ENCODE results near the gene FKBP4. TPM values are rescaled to one million over a fixed set of nuclear protein-coding genes. Genes with fewer than 3 reads are reported as not detected.

Gene FKBP4
- total and polyA plus RNA-seq, 2 donors (not counting 1 experiment from before 2014, with no cell fraction given) = 19.3 to 56.7 TPM

DNA sequence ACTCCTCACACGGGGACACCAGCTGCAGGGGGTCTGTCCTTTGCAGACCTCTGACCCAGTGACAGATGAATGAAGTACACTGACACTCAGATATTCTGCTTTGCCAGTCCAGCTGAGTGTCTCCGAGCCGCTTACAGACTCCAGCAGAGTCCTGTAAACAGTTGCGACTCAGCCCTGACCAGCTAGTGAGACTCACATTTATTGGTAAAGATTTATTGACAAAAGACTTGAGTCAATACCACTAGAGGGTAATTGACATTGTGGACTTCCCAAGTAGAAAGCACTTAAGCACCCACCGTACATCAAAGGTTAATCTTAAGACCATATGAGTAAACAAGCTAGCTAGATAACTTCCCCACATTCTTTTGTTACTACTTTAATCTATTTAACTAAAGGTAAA is 9.8 kb upstream of the FKBP4 start:
- Histone ChIP-seq H3K9me3 (ENCODE audit: control extremely low read depth in 1 of 3, control insufficient read depth in 2 of 3, insufficient read depth in 1 of 3, low read length in 2 of 3) (no peaks in the 10 kb centered on the region), H4K20me1 (ENCODE audit: control insufficient read depth, insufficient read depth, low read length, poor library complexity, severe bottlenecking) (no peaks in the 10 kb centered on the region), H3K79me2 (ENCODE audit: control insufficient read depth, insufficient read depth, low read length) (no peaks in the 10 kb centered on the region), H3K4me2 (replicated peaks; ENCODE audit: low read depth, low read length, poor library complexity, severe bottlenecking) (no peak overlapping the region), H3K36me3 (replicated peaks in 1 of 2; ENCODE audit: control extremely low read depth in 1 of 2, control insufficient read depth in 1 of 2, extremely low read depth in 1 of 2, insufficient read depth in 2 of 2, low read length in 1 of 2) (no peaks in the 10 kb centered on the region), H2AFZ (ENCODE audit: insufficient read depth, low read depth, low read length, poor library complexity, severe bottlenecking) (no peak overlapping the region), H3K27ac (ENCODE audit: low read length in 2 of 2) (no peak overlapping the region), H3K4me3 (ENCODE audit: control extremely low read depth in 1 of 5, extremely low read depth in 1 of 5, insufficient read depth in 1 of 5, low read depth in 2 of 5, low read length in 4 of 5) (no peak overlapping the region), H3K4me1 (ENCODE audit: control insufficient read depth in 2 of 2, insufficient read depth in 2 of 2, low read length in 2 of 2) (peaks cover 6 to 8% of the 10 kb centered on the region in 2 donors), H3K9ac (ENCODE audit: low read length) (no peak overlapping the region), H3K27me3 (replicated peaks in 1 of 4; ENCODE audit: control extremely low read depth in 1 of 4, control insufficient read depth in 3 of 4, insufficient read depth in 4 of 4, low read length in 3 of 4) (peaks cover 0 to 16% (median 2%) of the 10 kb centered on the region in 4 experiments)
- Mint-ChIP-seq H3K27ac (no peak overlapping the region), H3K27me3 (peaks cover 21% of the 10 kb centered on the region), H3K9me3 (ENCODE audit: insufficient read depth) (no peaks in the 10 kb centered on the region), H3K4me1 (peaks cover 13% of the 10 kb centered on the region), H3K4me3 (no peak overlapping the region)
- ChIA-PET POLR2A (no interaction called here), CTCF (interaction anchor here (1.1 to 2.5 kb wide), 6 partner anchors 8 to 102 kb away, joined by 4 to 11 read pairs (median 6); no protein-coding TSS in a partner anchor)
- TF ChIP-seq CTCF (IDR thresholded peaks at IDR 0.05) = no peak
- no peak for TF ChIP-seq EZH2 (IDR thresholded peaks at IDR 0.05; ENCODE audit: borderline replicate concordance, insufficient read depth, low read depth, low read length, poor library complexity, severe bottlenecking)
- no peak for ATAC-seq (ENCODE audit: low read depth)
- intact Hi-C loops (cut with micrococcal nuclease) = loop anchor here (10.0 kb wide), 1 partner anchor 1130 kb away; no protein-coding TSS in a partner anchor
- WGBS (ENCODE audit: insufficient coverage) = 88% methylated on average over 4 of the region's 5 CpGs
- no peak for DNase-seq

DNA sequence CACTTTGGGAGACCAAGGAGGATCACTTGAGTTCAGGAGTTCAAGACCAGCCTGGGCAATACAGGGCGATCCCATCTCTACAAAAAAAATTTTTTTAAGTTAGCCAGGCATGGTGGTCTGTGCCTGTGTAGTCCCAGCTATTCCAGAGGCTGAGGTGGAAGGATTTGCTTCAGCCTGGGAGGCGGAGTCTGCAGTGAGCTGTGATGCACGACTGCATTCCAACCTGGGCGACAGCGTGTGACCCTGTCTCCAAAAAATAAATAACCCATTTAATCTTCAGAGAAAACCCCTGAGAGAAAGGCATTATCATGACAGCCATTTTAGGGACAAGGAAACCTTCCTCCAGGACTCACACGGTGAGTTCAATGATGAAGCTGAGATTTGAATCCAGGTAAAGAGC is 3.7 kb upstream of the FKBP4 start:
- Histone ChIP-seq H3K9me3 (ENCODE audit: control extremely low read depth in 1 of 3, control insufficient read depth in 2 of 3, insufficient read depth in 1 of 3, low read length in 2 of 3) (no peaks in the 10 kb centered on the region), H3K27me3 (replicated peaks in 1 of 4; ENCODE audit: control extremely low read depth in 1 of 4, control insufficient read depth in 3 of 4, insufficient read depth in 4 of 4, low read length in 3 of 4) (no peaks in the 10 kb centered on the region), H3K4me1 (ENCODE audit: control insufficient read depth in 2 of 2, insufficient read depth in 2 of 2, low read length in 2 of 2) (peaks cover 1 to 8% of the 10 kb centered on the region in 2 donors), H3K9ac (ENCODE audit: low read length) (no peak overlapping the region), H3K4me3 (ENCODE audit: control extremely low read depth in 1 of 5, extremely low read depth in 1 of 5, insufficient read depth in 1 of 5, low read depth in 2 of 5, low read length in 4 of 5) (no peak overlapping the region), H3K4me2 (replicated peaks; ENCODE audit: low read depth, low read length, poor library complexity, severe bottlenecking) (no peak overlapping the region), H4K20me1 (ENCODE audit: control insufficient read depth, insufficient read depth, low read length, poor library complexity, severe bottlenecking) (peaks cover 3% of the 10 kb centered on the region), H2AFZ (ENCODE audit: insufficient read depth, low read depth, low read length, poor library complexity, severe bottlenecking) (no peak overlapping the region), H3K79me2 (ENCODE audit: control insufficient read depth, insufficient read depth, low read length) (peaks cover 6% of the 10 kb centered on the region), H3K36me3 (replicated peaks in 1 of 2; ENCODE audit: control extremely low read depth in 1 of 2, control insufficient read depth in 1 of 2, extremely low read depth in 1 of 2, insufficient read depth in 2 of 2, low read length in 1 of 2) (no peaks in the 10 kb centered on the region), H3K27ac (ENCODE audit: low read length in 2 of 2) (no peak overlapping the region)
- Mint-ChIP-seq H3K4me3 (no peak overlapping the region), H3K4me1 (peaks cover 9% of the 10 kb centered on the region), H3K27me3 (no peaks in the 10 kb centered on the region), H3K9me3 (ENCODE audit: insufficient read depth) (no peaks in the 10 kb centered on the region), H3K27ac (no peak overlapping the region)
- intact Hi-C loops (cut with micrococcal nuclease) = loop anchor here (10.0 kb wide), 2 partner anchors 786 to 1084 kb away; partner anchors contain the start of genes DCP1B and PARP11
- 100% methylated on average over 3 of the region's 6 CpGs for WGBS (ENCODE audit: insufficient coverage)
- CTCF ChIA-PET = interaction anchor here (1.4 kb wide), 1 partner anchor 22 kb away, joined by 4 read pairs; no protein-coding TSS in a partner anchor
- POLR2A ChIA-PET = no interaction called here
- DNase-seq = no peak
- no peak for ATAC-seq (ENCODE audit: low read depth)
- TF ChIP-seq CTCF (IDR thresholded peaks at IDR 0.05) (no peak), EZH2 (IDR thresholded peaks at IDR 0.05; ENCODE audit: borderline replicate concordance, insufficient read depth, low read depth, low read length, poor library complexity, severe bottlenecking) (no peak)

All from B cell (primary cell).